A549 (cell line): ENCODE data around the gene ESPNL. TPM values are rescaled to one million over a fixed set of nuclear protein-coding genes. Genes with fewer than 3 reads are reported as not detected.

ENCODE experiments used
- ATAC-seq, 2 experiments: fragments of 200-7000 bp in 1 of 2; fragments of >200 bp in 1 of 2; cut with Nextera tagmentation in 1 of 2; cut with Tn5 transposase in 1 of 2; 3 replicates each; pipeline versions ENCODE4 v1.8.0 to v1.9.1; 2018 to 2020; ENCODE audit warnings: mild to moderate bottlenecking in 1 of 2, moderate library complexity in 1 of 2
- CTCF ChIA-PET: fragments of 300-600 bp; sonication (Branson Sonifier 250); formaldehyde crosslinking; extraction: SDS; loops from one replicate; lab custom pipeline; 2021; ENCODE audit warnings: antibody characterized with exemption, inconsistent platforms; lab: Yijun Ruan, JAX
- POLR2A ChIA-PET: fragments of 350-600 bp; formaldehyde crosslinking; extraction: SDS; loops from one replicate; lab custom pipeline; 2021; ENCODE audit warnings: antibody characterized with exemption, inconsistent platforms; lab: Yijun Ruan, JAX
- DNase-seq, 2 experiments: peaks; one replicate each; pipeline versions ENCODE4 v3.0.0 to v3.0.0-alpha.2; 2011 to 2016; ENCODE audit warnings: low read depth in 1 of 2, low spot score in 1 of 2
- FAIRE-seq: peaks from 2 replicates; lab custom pipeline; 2011; peaks lifted over from hg19 to GRCh38; lab: Jason Lieb, UNC
- H3K27ac ChIP-seq, 2 experiments: fragments of >200 bp; sonication (Bioruptor Twin); formaldehyde crosslinking; 3 replicates each; pipeline ENCODE4 v1.5.1; 2016 to 2017
- H3K4me1 ChIP-seq: fragments of >200 bp; sonication (Bioruptor Twin); formaldehyde crosslinking; 3 replicates; pipeline ENCODE4 v1.6.1; 2016
- H3K4me2 ChIP-seq: fragments of >200 bp; sonication (Bioruptor Twin); formaldehyde crosslinking; 3 replicates; pipeline ENCODE4 v1.6.1; 2016
- H3K4me3 ChIP-seq: fragments of >200 bp; sonication (Bioruptor Twin); formaldehyde crosslinking; 3 replicates; pipeline ENCODE4 v1.5.1; 2016
- H3K9me3 ChIP-seq: fragments of >200 bp; sonication (Bioruptor Twin); formaldehyde crosslinking; 3 replicates; pipeline ENCODE4 v1.6.1; 2016
- ATOH8 ChIP-seq: fragments of 250-450 bp; sonication (Bioruptor Pico); IDR thresholded peaks from 2 replicates; pipeline ENCODE4 v1.5.0; 2020; ENCODE audit warnings: low read depth, mild to moderate bottlenecking, moderate library complexity
- BHLHE40 ChIP-seq: IDR thresholded peaks from 2 replicates; pipeline ENCODE4 v1.6.1; 2012; ENCODE audit warnings: low read depth, low read length, inconsistent platforms
- CEBPB ChIP-seq, 2 experiments: fragments of >200 bp in 1 of 2; sonication (Bioruptor Twin) in 1 of 2; formaldehyde crosslinking in 1 of 2; IDR thresholded peaks; 2 replicates each; pipeline ENCODE4 v1.6.1; 2012 to 2016
- CHD2 ChIP-seq: fragments of 150-350 bp; IDR thresholded peaks from 2 replicates; pipeline ENCODE4 v1.6.1; 2014; ENCODE audit warnings: low read length; ENCODE audit not compliant: partially characterized antibody
- CHD4 ChIP-seq: fragments of 200-600 bp; sonication (generic); IDR thresholded peaks from 2 replicates; pipeline ENCODE4 v1.6.1; 2016; ENCODE audit warnings: antibody characterized with exemption, mild to moderate bottlenecking, borderline replicate concordance
- E2F6 ChIP-seq: IDR thresholded peaks from 2 replicates; pipeline ENCODE4 v1.6.1; 2012; ENCODE audit warnings: low read depth, borderline replicate concordance
- ESRRA ChIP-seq: fragments of 150-350 bp; IDR thresholded peaks from 2 replicates; pipeline ENCODE4 v1.6.1; 2014; ENCODE audit warnings: mild to moderate bottlenecking, low read length, borderline replicate concordance
- FOSB ChIP-seq: fragments of 250-450 bp; sonication (Bioruptor Pico); IDR thresholded peaks from 2 replicates; pipeline ENCODE4 v1.5.0; 2020; ENCODE audit warnings: mild to moderate bottlenecking, moderate library complexity
- FOSL2 ChIP-seq, 2 experiments: fragments of 450-650 bp in 1 of 2; fragments of >200 bp in 1 of 2; sonication (Bioruptor Twin) in 1 of 2; formaldehyde crosslinking; IDR thresholded peaks; 2 replicates each; pipeline versions ENCODE4 v1.5.0 to v1.6.1; 2016 to 2020; ENCODE audit warnings: mild to moderate bottlenecking in 1 of 2, moderate library complexity in 1 of 2
- GATA3 ChIP-seq: IDR thresholded peaks from 2 replicates; pipeline ENCODE4 v1.6.1; 2012; ENCODE audit warnings: borderline replicate concordance
- MAZ ChIP-seq: fragments of 150-350 bp; IDR thresholded peaks from 2 replicates; pipeline ENCODE4 v1.6.1; 2014; ENCODE audit warnings: antibody characterized with exemption, low read depth, low read length, borderline replicate concordance
- NPAS2 ChIP-seq: fragments of 250-450 bp; sonication (Bioruptor Pico); IDR thresholded peaks from 2 replicates; pipeline ENCODE4 v1.8.0; 2022; ENCODE audit warnings: mild to moderate bottlenecking, moderate library complexity, borderline replicate concordance
- NR3C1 ChIP-seq: fragments of >200 bp; sonication (Bioruptor Twin); formaldehyde crosslinking; IDR thresholded peaks from 3 replicates; pipeline ENCODE4 v1.6.1; 2017
- PBX3 ChIP-seq: IDR thresholded peaks from 2 replicates; pipeline ENCODE4 v1.6.1; 2012
- POLR2A ChIP-seq: IDR thresholded peaks from 2 replicates; pipeline ENCODE4 v1.6.1; 2012; ENCODE audit warnings: mild to moderate bottlenecking, low read length
- RAD21 ChIP-seq, 2 experiments: fragments of >200 bp in 1 of 2; sonication (Bioruptor Twin) in 1 of 2; formaldehyde crosslinking in 1 of 2; IDR thresholded peaks in 1 of 2; conservative IDR thresholded peaks in 1 of 2; 2 replicates in 1 of 2; 3 replicates in 1 of 2; pipeline ENCODE4 v1.6.1; 2012 to 2018; ENCODE audit warnings: inconsistent platforms in 1 of 2
- RFX5 ChIP-seq: fragments of 450-650 bp; IDR thresholded peaks from 2 replicates; pipeline ENCODE4 v1.7.1; 2014; ENCODE audit warnings: antibody characterized with exemption, mild to moderate bottlenecking, moderate library complexity
- RNF2 ChIP-seq: fragments of 200-600 bp; sonication (generic); IDR thresholded peaks from 2 replicates; pipeline ENCODE4 v1.6.1; 2016; ENCODE audit warnings: low read depth, mild to moderate bottlenecking, antibody characterized with exemption, moderate library complexity, borderline replicate concordance
- SREBF2 ChIP-seq: fragments of 450-650 bp; IDR thresholded peaks from 2 replicates; pipeline ENCODE4 v1.6.1; 2014; ENCODE audit warnings: mild to moderate bottlenecking, moderate library complexity
- TP53 ChIP-seq: fragments of 250-450 bp; sonication (Bioruptor Pico); IDR thresholded peaks from 2 replicates; pipeline ENCODE4 v1.5.0; 2021; ENCODE audit warnings: mild to moderate bottlenecking, moderate library complexity
- ZNF302 ChIP-seq: fragments of 250-450 bp; sonication (Bioruptor Pico); IDR thresholded peaks from 2 replicates; pipeline ENCODE4 v1.9.0; 2021; ENCODE audit warnings: inconsistent platforms, mild to moderate bottlenecking, moderate library complexity
- ZSCAN20 ChIP-seq: fragments of 250-450 bp; sonication (Bioruptor Pico); IDR thresholded peaks from 2 replicates; pipeline ENCODE4 v1.8.0; 2022; ENCODE audit warnings: mild to moderate bottlenecking, moderate library complexity
- WGBS: methylation state at CpG from one replicate; pipeline ENCODE4 v1.1.6; 2017; ENCODE audit errors: missing lambda C conversion rate; 5-methylcytosine and 5-hydroxymethylcytosine counted together
- polyA minus RNA-seq: library from RNA; depleted of rRNA, polyadenylated mRNA; stranded (reverse); fragments of >200 nt; gene quantifications from 2 replicates; pipeline ENCODE4 v1.2.3, GENCODE V29; 2011; rRNA and poly(A)+ RNA removed
- polyA plus RNA-seq, 4 experiments: library from polyadenylated mRNA; depleted of rRNA in 3 of 4; stranded (reverse); fragments of >200 nt; fragmentation: RNase III in 1 of 4; extraction: RNeasy Plus Mini Kit Qiagen cat#74134 plus additional on column Dnase treatment in 1 of 4; gene quantifications; 2 replicates in 3 of 4; 3 replicates in 1 of 4; pipeline ENCODE4 v1.2.3, GENCODE V29; 2011 to 2017

The ESPNL gene
- polyA plus RNA-seq (2011; rRNA removed) (0.04 and 0.07 TPM in 2 replicates), polyA plus RNA-seq (2017; fragmentation: RNase III; extraction: RNeasy Plus Mini Kit Qiagen cat#74134 plus additional on column Dnase treatment) (0.15 to 0.22 TPM (median 0.17 TPM) in 3 replicates), polyA minus RNA-seq (not detected in 2 replicates)
- polyA plus RNA-seq (2012; cell fraction: cytosol; rRNA removed): 0.12 and 0.16 TPM in 2 replicates
- polyA plus RNA-seq (2012; cell fraction: nucleus; rRNA removed): 0.80 and 1.0 TPM in 2 replicates

- CTCF ChIA-PET: interaction anchor here (0.9 to 1.2 kb wide), 2 partner anchors 39 kb away, joined by 3 to 4 read pairs; partner anchors contain the start of gene SCLY
- TF ChIP-seq CEBPB (IDR thresholded peaks at IDR 0.05) (no peak), FOSB (no peak), ATOH8 (CRISPR knock-in tag) (no peak), POLR2A (no peak), SREBF2 (no peak), NPAS2 (CRISPR knock-in tag) (no peak), NR3C1 (no peak), RFX5 (no peak), CHD4 (no peak)
- no peaks in the 10 kb centered on the region for H3K9me3 ChIP-seq
- ATAC-seq (no peak), FAIRE-seq (no peak), DNase-seq (no peak)
- H3K27ac ChIP-seq: no peak within 1 kb of the TSS
- H3K4me3 ChIP-seq: no peak within 1 kb of the TSS
- H3K4me1 ChIP-seq: no peaks in the 10 kb centered on the region
- WGBS: 81% methylated on average over 16 of the region's 38 CpGs
- H3K4me2 ChIP-seq: no peak within 1 kb of the TSS
- POLR2A ChIA-PET: no interaction called here
Measured at GRCh38 chr2:238100049-238100820, at the start of gene ESPNL. Gene ESPNL (plus strand): TSS chr2:238100340. CDS start chr2:238100420, 80 bp downstream.

GRCh38 chr2:238053191-238053776 is 46.9 kb upstream of the ESPNL start:
- FAIRE-seq (no peak), DNase-seq (no peak), ATAC-seq (no peak)
- Histone ChIP-seq H3K27ac (no peak overlapping the region), H3K4me3 (no peak overlapping the region), H3K9me3 (no peaks in the 10 kb centered on the region), H3K4me1 (no peaks in the 10 kb centered on the region), H3K4me2 (no peak overlapping the region)
- CTCF ChIA-PET: no interaction called here
- POLR2A ChIA-PET: no interaction called here
- 88% methylated on average over 2 of the region's 2 CpGs for WGBS
- TF ChIP-seq GATA3 (no peak), MAZ (no peak), FOSL2 (IDR thresholded peaks at IDR 0.05) (no peak), FOSL2 (CRISPR knock-in tag; IDR thresholded peaks at IDR 0.05) (no peak), TP53 (CRISPR knock-in tag) (no peak), ZSCAN20 (no peak), PBX3 (no peak), ESRRA (no peak), E2F6 (no peak), RNF2 (no peak), BHLHE40 (no peak), RAD21 (conservative IDR thresholded peaks at IDR 0.05 in 1 of 2, IDR thresholded peaks at IDR 0.05 in 1 of 2) (no peak), ZNF302 (CRISPR knock-in tag) (no peak), CHD2 (no peak), NR3C1 (no peak)
- TF ChIP-seq, all 56 proteins: peak for 0
